Cardiac septum (tissue), 1 donor: ENCODE results near the gene ZBTB2. TPM values are rescaled to one million over a fixed set of nuclear protein-coding genes. Genes with fewer than 3 reads are reported as not detected.
"Not testable (repeated sequence)": the region's sequence is repeated elsewhere in the genome, so short reads cannot be mapped to it uniquely, and the experiment has no call there.

Experiments
- DNase-seq: peaks from one replicate; pipeline ENCODE4 v3.0.0-alpha.2; 2020; ENCODE audit warnings: low spot score
- intact Hi-C: fragments of 100-400 bp; cut with DNase I; formaldehyde crosslinking; loops from one replicate; pipeline ENCODE4 v1.14.0; 2022
- total RNA-seq: library from RNA; stranded (reverse); fragmentation: NEBNext Ultra II Directional; extraction: Animal tissue kit (Norgen Biotek cat#: 25700); gene quantifications from one replicate; pipeline ENCODE4 v1.2.1, GENCODE V29; 2021
- donor health status: DM: no; HTN: no; CAD: no.

The ZBTB2 gene
- total RNA-seq, 1 donor from 2014 or later: 8.0 TPM

DNA sequence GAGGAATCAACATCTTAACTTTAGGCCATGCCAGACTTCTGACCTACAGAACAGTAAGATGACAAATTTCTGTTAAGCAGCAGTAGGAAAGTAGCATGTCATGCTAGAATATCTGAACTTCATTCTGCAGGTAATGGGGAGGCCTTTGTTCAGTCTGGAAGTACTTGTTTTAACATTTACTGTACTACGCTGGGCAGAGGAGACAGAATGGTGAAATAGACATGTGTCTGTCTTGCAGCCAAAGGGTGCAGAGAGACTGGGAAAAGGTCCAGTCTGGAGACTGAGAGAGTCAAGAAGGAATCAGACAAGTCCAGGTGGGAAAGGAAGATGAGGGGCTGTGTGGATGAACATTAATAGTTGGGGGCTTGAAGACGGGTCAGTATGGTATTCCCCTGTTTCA, 17.5 kb upstream of the ZBTB2 start:
- no peak for DNase-seq
- intact Hi-C loops: no loop called here

DNA sequence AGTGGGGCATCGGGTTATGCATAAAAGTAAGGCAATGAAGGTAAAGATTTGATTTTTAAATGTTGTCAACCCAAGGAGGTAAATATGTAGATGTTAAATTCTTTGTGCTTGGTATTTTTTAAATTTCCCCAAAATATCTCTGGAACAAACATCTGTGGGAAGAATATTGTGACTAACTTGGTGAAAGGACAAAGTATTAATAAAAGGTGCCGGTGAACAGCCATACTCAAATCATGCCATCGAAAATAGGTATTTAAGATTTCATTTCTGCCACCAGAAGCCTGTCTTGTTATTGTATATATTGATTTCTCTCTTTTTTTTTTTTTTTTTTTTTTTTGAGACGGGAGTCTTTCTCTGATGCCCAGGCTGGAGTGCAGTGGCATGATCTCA, 12.6 kb upstream of the ZBTB2 start:
- no peak for DNase-seq
- intact Hi-C loops: no loop called here

DNA sequence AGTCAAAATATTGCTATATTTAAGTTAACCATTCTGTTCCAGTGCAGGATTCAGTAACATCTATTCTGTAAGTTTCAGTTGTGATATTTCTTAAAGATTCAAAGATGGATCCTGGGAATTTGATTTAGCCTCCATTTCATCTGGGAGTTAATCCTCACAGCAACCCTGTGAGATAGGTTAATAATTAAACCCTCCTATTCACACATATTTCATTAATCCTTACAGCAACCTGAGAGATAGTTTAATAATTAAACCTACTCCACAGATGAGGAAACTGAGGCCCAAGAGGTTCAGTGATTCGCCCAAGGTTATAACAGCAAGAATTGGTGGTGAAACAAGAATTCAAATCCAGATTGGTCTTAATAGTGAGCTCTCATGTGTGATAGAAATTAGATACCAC, 10.9 kb upstream of the ZBTB2 start:
- intact Hi-C loops: no loop called here
- no peak for DNase-seq

DNA sequence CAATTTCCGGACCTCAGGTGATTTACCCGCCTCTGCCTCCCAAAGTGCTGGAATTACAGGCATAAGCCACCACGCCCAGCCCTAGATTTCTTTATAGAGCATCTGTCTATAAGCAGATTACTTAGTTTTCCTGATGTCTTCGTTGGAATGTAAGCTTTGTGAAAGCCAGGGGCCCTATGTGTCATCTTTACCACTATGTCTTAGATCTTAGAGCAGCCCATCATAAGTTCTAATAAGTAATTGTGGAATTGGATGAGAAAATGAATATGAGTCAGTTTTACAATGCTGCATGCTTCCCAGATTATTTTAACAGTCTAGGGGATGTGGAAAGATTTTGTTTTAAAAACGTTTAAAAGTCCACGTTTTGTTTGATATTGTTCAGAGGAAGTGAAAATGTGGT, 9.1 kb upstream of the ZBTB2 start:
- intact Hi-C loops: no loop called here
- DNase-seq: no peak

DNA sequence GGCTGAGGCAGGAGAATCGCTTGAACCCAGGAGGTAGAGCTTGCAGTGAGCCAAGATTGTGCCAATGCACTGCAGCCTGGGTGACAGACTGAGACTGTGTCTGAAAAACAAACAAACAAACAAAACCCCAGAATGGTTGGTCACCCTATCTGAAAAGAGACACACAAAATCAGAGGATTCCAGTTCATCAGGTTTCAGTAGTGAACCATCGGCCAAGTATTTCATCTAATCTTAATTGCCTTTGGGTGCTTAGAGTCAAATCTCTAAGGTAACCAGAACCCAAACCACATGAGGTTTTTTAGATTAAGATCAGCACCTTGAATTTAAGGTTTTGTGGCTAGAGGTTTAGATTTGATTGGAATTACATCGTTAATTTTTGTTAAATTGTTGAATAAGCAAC, 8.3 kb upstream of the ZBTB2 start:
- intact Hi-C loops: no loop called here
- no peak for DNase-seq

DNA sequence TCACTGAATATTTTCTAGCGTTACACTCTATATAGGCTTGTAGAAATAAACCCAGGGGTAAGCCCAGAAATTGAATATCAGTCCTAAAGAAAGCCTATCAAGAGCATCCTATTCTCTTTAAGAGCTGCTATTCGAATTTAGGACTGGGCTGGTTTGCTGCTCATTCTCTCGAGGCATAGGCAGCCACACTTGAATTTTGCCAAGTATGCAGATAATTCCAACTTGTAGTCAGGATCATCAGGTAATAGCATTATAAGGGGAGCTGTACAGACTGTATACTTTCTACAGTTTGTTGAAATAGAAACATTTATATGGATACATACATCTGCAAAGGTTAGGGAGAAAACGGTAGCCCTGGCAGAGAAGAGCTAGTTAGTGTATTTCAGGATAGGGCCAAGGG, 2.1 kb upstream of the ZBTB2 start:
- DNase-seq: no peak

DNA sequence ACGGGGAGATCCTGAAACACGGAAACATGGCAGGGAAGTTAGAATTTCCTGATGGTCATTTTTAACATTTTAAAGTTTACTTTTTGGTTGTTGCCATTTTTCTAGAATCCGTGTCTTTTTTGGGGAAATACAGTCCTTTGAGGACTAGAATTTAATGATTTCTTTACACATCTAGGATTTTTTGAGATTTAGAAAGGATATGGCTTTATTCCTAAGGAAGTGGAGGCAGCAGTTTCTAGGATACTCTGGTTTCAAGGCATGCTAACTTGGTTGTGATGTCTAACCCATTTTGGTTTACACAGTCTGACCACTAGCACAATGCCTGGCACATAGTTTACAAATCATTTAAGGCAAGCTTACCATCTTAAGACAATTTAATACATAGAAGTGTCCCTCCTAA, 1.1 kb upstream of the ZBTB2 start:
- intact Hi-C loops: no loop called here
- DNase-seq: no peak

More for the DNA sequence above, 2.1 kb upstream of the ZBTB2 start:
- intact Hi-C loops: no loop called here

DNA sequence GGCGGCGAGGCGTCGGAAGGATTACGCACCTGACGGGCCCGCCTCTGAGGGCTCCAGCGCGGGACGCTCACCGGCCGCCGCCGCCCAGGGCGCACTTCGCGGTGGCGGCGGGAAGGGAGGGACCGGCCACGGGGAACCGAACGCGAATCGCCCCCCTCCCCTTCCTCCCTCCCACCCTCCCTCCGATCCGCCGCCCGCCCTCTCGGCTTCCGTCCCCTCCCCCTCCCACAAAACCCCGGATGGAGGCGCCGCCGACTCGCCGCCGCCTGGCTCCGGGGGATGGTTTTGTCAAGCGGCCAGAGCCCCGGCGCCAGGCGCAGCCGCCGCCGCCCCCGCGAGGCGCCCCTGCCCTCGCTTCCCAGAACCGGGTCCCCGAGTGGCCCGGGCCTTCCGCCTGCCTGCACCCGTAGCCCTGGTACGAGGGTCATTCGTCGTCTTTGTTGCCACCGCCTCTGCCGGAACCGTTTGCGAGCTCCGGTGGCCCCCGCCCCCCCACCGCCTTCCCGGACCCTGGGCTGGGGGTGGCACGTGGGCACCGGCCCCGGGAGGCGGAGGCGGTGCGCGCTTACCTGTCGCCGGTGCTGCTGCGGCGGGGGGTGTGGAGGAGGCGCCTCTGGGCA, 398 bp downstream of the ZBTB2 start:
- DNase-seq: peak; percentile 91
- intact Hi-C loops: loop anchor here (1.0 kb wide), 2 partner anchors 17 to 61 kb away; partner anchors contain the start of gene RMND1

DNA sequence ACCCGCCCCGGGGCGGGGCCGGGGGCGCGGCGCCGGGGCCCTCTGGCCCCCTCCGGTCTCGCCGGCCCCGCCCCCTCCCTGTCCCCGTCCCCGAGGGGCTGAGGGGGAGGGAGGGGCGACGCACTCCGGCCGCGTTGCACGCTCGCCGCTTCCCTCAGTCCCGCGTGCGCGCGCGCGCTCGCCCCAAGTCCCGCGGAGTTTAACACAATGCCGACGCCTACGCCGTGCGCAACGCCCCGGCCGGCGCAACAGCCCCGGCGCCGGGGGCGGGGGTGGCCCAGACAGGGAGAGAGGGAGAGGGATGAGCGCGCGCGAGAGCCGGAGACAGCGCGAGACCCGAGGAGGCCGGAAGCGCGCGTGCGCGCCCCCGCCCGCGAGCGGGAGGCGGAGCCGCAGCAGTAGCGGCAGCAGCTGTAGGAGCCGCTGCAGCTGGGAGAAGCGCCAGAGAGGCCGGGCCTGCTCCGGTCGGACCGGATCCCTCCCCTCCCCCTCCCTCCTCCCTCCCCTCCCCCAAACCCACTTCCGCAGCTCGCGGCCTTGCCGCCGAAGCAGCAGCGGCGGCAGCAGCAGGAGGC, 996 bp downstream of the ZBTB2 start:
- peak; percentile 98 for DNase-seq
- intact Hi-C loops: loop anchor here (1.0 kb wide), 2 partner anchors 16 to 62 kb away; partner anchors contain the start of gene RMND1

DNA sequence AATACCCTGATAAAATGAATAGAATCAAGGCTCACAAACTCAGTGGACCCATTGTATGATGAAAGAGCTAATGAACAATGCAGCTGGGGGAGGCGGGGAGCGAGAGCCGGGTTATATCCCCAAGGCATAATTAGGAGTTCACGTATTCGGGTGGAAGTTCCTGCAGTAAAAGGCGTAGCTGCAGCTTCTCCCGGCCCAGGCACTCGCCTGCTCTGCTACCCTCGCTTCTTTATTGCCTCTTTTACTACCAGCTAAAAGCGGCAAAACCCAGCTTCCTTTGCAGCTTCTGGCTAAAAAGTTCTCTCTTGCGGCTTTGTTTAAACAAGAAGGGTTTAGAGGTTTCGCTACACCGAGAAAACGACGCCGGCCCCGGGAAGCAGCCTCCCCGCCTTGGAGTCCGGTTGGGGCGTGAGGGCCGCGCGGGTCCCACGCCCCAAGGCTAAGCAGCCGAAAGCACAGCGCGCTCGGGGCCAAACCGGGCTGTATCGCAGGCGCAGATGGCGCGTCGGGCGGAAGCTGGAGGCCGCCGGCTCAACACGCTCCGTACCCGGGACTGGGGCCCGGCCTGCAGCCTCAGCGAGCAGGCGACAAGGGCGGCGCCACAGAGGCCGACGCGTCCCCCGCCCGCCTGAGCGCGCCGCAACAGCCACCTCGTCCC, 1.6 kb downstream of the ZBTB2 start:
- intact Hi-C loops: loop anchor here (1.0 kb wide), 2 partner anchors 15 to 63 kb away; partner anchors contain the start of gene RMND1
- peak; percentile 84 for DNase-seq

DNA sequence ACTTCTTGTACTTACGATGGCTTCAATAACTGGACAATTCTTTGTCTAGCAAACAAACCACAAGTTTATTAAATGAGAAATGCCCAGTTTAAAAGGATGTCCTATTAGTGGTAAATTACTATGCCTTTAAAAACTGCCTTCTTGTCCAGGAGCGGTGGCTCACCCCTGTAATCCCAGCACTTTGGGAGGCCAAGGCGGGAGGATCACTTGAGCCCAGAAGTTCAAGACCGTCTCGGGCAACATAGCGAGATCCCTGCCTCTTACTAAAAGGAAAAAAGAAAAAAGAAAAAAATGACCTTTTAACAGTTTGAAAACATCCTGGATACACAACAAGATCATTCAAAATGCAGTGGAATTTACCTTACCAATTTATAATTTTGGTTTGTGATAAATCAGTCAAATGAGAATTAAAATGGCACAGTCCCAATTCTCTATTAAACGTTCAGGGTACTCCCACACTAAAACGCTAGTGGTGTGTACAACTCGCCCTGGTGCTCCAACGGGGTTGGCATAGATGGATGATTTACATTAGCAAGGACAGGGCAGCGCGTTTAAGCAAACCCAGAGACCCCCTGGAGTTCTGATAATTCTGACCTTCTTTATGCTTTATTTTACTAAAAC, 2.3 kb downstream of the ZBTB2 start:
- DNase-seq: no peak
- intact Hi-C loops: no loop called here

DNA sequence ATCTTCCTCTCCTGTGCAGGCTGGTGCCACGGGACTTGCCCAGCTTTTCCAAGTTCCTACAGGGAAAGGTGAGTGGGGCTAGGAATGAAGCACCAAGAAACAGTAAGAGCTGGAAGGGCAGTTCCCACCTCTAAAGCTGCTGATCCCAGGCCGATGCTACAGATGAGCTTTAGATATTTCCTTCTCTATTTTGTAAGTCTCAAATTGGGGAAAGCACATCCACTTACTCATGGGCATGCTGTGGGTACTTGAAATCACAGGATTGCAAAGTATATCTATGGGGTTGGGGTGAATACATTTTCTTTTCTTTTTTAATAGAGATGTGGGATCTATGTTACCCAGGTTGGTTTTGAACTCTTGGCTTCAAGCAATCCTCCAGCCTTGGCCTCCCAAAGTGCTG, 3.1 kb downstream of the ZBTB2 start:
- intact Hi-C loops: no loop called here
- no peak for DNase-seq

DNA sequence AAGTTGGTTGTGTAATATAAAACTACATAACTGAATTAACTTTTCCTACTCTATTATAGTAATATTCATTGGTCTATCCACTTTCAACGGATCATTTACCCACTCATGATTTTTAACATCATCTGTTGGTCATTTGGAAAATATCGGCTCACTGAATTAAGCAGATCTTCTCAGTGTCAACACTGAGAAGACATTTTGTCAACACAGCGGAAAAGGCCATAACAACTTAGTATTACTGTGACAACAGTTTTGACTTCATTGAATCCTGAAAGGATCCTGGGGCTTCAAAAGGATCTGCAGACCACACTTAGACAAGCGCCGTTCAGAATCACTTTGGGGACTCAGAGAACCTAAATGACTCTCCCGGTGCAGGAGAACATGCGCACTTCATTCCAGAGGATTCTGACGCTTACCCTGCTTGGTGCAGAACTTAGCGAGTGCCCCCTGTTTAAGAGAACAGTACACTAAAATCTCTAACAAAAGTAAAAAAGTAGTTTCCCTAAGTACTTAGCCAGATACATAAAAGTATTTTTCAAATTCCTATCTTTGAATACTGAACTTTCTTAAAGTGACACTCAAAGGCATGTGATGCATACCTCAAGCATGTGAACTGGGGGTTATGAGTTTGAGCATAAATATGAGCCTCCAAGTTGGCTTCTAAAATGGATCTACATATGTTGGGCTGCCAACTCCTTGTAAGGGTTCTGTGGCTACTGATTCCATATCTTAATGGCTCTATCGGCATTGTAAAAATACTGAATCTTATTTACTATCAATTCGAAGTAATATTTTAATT, 4.0 kb downstream of the ZBTB2 start:
- DNase-seq: no peak
- intact Hi-C loops: no loop called here

DNA sequence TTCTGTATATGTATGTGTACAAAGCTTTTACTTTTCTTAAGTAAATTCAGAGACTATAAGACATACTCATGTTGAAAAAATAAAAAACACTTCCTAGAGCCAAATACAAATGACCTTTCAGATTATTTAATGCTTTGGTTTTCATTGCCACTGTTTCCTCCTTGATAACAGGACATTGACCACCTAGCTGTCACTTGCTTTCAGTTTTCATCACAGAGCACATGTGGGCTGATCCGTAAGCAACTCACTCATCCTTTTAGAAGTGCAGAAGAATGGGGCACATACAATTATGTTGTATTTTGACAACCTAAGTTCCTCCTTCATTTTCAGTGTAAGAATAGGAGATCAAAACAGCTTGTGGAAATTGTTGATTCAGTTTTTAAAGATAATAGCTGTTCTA, 6.2 kb downstream of the ZBTB2 start:
- DNase-seq: no peak
- intact Hi-C loops: no loop called here

DNA sequence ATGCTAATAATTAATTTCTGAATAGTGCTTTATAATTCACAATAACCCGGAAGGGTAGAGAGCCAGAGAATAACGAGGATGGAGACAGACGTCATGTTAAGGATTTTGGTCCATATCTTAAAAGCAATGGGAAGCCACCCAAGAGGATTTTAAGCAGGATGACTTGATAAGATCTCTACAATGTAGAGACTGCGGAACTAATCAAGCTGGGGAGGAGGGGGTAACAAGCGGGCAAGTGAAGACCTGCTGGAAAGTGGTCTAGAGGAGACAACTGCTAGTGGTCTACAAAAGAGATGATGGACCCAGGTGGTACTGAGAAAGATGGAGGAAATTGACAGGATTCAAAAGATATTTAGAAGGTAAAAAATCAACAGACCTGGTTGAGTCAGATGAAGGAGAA, 7.2 kb downstream of the ZBTB2 start:
- intact Hi-C loops: no loop called here
- no peak for DNase-seq

DNA sequence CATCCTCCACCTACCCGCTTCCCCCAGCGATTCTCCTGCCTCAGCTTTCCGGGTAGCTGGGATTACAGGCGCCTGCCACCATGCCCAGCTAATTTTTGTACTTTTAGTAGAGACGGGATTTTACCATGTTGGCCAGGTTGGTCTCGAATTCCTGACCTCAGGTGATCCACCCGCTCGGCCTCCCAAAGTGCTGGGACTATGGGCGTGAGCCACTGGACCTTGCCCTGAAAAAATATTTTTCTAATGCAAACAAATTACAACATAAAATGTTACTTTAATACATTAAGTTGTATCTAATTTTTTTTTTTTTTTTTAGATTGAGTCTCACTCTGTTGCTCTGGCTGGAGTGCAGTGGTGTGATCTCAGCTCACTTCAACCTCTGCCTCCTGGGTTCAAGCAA, 8.7 kb downstream of the ZBTB2 start:
- intact Hi-C loops, DNase-seq: not testable (repeated sequence)

DNA sequence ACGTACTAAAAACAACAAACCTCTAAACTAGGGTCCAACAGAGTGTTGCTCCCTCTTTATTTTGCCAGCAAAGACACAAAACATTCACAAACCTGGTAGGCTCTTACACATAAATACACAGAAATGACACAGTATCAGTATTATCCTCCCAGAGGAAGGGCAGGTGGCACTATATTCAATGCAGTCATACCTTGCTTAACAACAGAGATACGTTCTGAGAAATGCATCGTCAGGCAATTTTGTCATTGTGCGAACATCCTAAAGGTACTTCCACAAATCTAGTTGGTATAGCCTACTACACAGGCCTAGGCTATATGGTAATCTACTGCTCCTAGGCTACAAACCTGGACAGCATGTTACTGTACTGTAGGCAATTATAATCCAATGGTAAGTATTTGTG, 9.6 kb downstream of the ZBTB2 start:
- intact Hi-C loops: no loop called here
- DNase-seq: no peak

DNA sequence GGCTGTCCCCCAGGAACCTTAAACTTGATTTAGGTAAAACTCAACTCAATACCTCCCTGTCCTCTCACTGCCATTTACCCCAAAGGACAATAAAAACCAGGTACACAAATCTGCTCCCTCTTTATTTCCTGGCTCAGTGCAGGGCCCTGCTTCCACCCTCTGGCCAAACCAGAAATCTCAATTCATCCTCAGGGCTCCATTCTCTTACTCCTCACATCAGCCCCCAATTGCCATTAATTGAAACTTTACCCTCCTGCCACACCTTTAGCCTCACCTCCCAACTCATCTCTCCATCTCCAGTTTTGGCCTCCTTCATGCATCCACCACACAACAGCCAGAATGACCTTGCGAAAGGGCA, 10.5 kb downstream of the ZBTB2 start:
- DNase-seq: no peak
- intact Hi-C loops: no loop called here

DNA sequence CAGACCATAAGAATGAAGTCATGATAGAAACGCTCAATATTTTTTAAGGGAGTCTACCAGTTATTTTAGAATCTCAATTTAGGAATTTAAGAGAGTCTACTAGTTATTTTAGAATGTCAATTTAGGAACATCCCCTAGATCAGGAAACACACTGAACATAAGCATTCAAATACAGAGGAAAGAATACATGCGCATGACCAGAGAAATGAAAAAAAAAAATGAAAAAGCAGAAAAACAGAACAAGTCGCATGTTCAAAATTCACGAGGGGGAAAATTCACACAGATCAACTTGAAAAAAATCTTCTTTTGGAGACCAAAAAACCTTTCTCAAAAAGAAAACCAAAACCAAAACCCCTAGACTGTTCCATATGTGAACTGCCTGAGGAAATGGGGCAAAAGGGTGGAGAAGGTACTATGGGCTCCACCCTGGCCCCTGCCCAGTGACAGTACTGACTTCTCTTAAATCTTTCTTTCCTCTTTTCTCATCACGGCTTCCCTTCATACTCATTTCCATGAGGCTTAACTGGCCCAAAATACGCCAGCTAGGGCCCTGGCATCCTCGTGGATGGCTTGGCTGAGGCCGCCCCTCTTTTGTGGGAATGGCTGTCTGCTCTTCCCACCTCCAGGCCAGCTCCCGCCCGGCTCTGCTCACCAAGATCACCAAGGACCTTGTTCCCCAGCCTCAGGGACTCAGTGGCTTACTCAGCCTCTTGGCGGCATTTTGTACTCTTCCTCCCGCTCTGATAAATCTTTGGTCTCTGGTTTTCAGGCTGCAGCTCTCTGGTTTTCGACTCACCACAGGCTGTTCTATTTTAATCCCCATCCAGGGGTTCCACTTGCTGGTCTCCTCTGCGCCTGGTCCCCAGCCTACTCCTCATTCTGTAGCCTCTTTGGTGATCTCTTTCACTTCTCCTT, 11.2 kb downstream of the ZBTB2 start:
- no peak for DNase-seq
- intact Hi-C loops: no loop called here
